GM18951 (cell line): ENCODE measurements around the gene SMIM24.

Source experiments
- POLR2A ChIP-seq: IDR thresholded peaks from 4 replicates; pipeline ENCODE4 v1.6.1; 2011; ENCODE audit warnings: mild to moderate bottlenecking; ENCODE audit not compliant: insufficient read length, insufficient read depth; ENCODE audit errors: extremely low read depth
- in situ Hi-C: fragments of 300-500 bp; cut with MboI; formaldehyde crosslinking; loops from one replicate; pipeline ENCODE4 v1.12.0; 2022; ENCODE audit warnings: low sequenced_read_pairs, mixed read lengths, inconsistent platforms; ENCODE audit not compliant: unreplicated experiment

The SMIM24 gene

DNA sequence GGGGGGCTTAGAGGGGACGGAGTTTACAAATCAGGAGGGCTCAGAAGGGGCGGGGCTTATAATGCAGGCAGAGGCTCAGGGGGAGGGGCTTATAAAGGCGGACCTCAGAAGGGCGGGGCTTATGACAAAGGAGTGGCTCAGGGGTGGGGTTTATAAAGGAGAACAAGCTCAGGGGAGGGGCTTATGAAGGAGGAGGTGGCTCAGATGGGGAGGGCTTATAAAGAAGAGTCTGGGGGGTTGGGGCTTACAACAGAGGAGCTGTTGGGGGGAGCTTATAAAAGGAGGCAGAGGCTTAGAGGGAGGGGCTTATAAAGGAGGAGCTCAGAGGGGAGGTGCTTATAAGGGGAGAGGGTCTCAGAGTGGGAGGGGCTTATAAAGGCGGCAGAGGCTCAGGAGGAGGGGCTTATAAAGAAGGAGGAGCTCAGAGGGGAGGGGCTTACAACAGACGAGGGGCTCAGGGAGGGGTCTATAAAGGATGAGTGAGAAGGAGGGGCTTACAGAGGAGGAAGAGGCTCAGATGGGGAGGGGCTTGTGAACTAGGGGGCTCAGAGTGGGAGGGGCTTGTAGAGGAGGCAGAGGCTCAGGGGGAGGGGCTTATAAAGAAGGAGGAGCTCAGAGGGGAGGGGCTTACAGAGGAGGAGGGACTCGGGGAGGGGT is 1.0 kb downstream of the SMIM24 start:
- no peak for TF ChIP-seq POLR2A
- in situ Hi-C loops, result no loop called here

DNA sequence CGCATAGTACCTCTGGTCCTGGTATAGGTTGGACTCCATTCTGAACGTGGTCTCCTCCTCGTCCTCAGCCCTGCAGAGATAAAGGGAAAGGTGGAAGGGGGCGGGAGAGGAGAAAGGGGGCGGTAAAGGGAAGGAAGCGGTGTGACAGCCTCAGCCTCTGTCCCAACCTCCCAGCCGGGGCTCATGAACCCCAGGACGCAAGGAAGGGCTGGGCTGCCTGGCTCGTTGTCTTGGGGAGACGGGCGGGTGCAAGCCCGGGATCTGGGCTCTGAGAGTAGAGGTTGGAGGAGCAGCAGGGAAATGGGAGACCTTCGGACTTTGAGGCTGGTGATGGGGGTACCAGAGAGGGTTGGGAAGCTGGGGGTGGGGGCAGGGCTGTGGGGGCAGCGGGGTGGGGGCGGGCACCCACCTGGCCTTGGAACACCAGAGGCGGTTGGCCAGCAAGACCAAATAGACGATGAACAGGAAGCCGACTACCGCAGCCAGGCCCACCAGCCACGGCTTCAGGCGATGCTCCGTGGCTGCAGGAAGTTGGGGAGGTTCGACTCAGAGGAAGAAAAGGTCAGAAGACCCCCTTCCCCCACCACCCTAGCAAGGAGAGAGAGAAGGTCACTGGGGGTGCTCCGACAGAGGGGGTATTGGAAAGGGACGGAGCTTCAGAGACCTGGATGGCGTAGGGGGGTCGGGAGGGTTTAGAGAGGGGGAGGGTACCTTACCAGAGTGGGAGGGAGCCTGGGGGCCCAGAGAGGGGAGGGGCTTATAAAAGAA is 1.7 kb downstream of the SMIM24 start:
- no peak for TF ChIP-seq POLR2A
- in situ Hi-C loops, result no loop called here

DNA sequence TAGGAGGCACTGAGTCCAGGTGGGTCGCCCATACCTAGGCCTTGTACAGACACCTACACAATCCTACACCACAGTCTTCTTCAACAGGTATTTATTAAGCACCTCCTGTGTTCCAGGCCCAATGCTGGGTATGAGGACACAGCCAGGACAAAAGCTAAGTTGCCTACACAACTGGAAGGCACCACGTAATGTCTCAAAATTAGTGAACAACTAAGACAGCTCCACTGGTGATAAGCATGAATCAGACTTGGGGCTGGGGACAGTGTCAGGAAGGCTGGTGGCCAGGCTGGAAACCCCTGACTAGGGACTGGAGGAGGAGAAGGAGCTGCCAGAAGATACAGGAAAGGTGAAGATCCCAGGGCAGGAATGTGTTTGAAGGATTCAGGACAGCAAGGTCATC is 2.4 kb downstream of the SMIM24 start:
- no peak for TF ChIP-seq POLR2A
- in situ Hi-C loops, result no loop called here

DNA sequence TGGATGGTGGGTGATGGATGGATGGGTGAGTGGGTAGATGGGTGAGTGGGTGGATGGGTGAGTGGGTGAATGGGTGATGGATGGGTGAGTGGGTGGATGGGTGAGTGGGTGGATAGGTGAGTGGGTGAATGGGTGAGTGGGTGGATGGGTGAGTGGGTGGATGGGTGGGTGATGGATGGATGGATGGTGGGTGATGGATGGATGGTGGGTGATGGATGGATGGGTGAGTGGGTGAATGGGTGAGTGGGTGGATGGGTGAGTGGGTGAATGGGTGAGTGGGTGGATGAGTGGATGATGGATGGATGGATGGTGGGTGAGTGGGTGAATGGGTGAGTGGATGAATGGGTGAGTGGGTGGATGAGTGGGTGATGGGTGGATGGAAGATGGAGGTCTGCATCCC is 2.8 kb downstream of the SMIM24 start:
- in situ Hi-C loops, result no loop called here
- no peak for TF ChIP-seq POLR2A

DNA sequence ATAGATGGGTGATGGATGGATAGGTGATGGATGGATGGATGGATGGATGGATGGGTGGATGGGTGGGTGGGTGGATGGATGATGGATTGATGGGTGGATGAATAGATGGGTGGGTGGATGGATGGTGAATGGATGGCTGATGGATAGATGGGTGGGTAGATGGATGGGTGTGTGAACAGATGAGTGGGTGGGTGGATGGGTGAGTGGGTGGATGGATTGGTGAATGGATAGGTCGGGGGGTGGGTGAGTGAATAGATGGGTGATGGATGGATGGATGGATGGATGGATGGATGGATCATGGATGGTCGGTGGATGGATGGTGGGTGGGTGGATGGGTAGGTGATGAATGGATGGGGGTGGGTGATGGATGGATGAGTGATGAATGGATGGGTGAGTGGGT is 3.5 kb downstream of the SMIM24 start:
- TF ChIP-seq POLR2A, result no peak
- in situ Hi-C loops, result no loop called here

DNA sequence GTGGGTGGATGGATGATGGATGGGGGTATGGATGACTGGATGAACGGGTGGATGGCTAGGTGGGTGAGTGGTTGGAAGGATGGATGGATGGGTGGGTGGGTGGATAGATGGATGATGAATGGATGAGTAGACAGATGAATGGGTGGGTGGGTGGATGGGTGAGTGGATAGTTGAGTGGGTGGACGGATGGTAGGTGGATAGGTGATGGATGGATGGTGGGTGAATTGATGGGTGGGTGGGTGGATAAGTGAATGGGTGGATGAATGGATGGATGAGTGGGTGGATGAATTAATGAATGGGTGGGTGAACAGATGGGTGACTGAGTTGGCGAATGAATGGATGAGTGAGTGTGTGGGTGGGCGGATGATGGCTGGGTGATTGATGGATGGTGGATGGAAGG is 4.9 kb downstream of the SMIM24 start:
- in situ Hi-C loops, result no loop called here
- no peak for TF ChIP-seq POLR2A

DNA sequence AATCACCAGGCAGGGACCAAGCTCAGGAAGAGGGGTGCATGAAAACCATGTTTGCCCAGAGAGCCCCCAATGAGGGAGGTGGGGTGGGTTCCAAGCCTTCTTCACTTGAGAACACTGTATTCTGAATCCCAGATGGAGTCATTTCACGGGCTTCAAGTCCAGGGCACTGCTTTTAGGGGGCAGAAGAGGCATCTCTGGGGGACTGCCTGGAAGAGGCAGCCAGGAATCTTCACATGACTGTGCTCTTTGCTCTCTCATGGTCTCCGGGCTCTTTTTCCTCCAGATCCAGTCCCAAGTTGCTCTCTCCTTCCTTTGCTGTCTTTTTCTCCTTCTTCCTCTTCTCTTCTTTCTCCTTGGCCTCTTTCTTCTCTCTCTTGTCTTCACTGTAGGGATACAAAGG is 5.7 kb downstream of the SMIM24 start:
- in situ Hi-C loops, result loop anchor here (5.0 kb wide), 1 partner anchor 147 kb away; no protein-coding TSS in a partner anchor
- TF ChIP-seq POLR2A, result no peak

DNA sequence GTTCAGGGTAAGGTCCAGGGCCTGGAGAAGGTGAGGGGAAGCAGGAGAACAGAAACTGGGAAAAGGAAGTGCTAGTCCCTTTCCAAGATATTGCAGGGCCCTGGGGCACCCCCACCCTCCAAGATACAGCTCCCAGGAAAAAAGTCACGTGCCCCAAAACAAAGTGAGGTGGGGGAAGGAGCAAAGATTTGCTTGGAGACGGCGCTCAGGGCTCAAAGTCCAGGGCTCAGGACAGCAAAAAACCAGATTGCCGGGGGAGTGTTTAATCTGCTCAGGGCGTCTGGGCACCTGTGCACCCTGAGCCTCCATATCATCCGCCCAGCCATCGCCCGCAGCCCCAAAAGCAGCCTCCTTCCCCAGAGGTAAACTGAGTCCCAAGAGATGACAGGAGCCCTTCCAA is 6.3 kb downstream of the SMIM24 start:
- in situ Hi-C loops, result loop anchor here (5.0 kb wide), 1 partner anchor 147 kb away; no protein-coding TSS in a partner anchor
- TF ChIP-seq POLR2A, result no peak

DNA sequence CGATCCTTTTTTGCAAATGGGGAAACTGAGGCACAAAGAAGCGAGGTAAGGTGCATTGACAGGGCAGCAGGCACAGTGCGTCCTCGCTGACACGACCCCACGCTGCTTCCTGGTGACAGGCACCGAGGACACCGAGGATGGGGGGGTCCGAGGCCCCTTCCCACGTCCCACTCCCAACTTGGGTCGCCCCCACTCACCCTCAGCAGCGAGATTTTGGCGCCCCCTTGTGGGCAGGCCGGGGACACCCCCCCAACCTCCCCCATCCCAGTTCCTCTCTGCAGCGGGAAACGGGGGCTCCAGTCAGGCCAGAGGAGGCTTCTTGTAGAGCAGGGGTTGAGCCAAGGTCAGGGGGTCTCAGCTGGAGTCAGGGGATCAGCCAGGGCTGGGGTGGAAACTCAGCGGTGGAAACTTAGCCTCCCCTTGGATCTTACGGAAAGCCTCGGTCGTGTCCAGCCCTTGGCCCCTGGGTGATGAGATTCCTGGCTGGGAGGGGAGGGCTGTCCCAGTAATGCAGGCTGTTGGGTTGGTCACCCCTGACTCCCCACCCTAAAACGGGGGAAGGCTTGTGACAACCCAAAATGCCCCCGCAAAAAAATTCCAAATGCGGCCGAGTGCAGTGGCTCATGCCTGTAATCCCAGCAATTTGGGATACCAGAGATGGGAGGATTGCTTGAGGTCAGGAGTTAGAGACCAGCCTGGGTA is 8.2 kb downstream of the SMIM24 start:
- in situ Hi-C loops, result loop anchor here (5.0 kb wide), 1 partner anchor 145 kb away; no protein-coding TSS in a partner anchor

DNA sequence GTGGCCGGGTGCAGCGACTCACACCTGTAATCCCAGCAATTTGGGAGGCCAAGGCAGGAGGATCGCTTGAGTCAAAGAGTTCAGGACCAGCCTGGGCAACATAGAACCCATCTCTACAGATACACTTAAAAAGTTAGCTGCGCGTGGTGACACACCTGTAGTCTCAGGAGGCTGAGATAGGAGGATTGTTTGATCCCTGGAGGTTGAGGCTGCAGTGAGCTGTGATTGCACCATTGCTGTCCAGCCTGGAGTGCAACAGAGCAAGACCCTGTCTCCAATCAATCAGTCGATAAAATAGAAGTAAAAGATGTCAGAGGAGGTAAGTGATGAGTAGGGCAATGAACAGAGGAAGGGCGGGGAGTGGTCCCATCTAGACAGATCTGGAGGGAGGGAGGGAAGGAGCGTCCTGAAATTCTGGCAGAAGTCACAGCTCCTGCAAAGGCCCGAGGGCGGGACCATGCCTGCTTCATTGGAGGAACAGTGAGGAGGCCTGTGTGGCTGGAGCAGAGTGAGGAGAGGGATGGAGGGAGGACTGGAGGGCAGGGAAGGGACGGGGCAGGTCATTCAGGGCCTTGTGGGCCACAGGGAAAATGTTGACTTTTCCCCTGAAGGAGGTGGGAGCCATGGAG is 9.7 kb downstream of the SMIM24 start:
- no peak for TF ChIP-seq POLR2A
- in situ Hi-C loops, result loop anchor here (5.0 kb wide), 1 partner anchor 143 kb away; no protein-coding TSS in a partner anchor

More for the DNA sequence above, 8.2 kb downstream of the SMIM24 start:
- no peak for TF ChIP-seq POLR2A

DNA sequence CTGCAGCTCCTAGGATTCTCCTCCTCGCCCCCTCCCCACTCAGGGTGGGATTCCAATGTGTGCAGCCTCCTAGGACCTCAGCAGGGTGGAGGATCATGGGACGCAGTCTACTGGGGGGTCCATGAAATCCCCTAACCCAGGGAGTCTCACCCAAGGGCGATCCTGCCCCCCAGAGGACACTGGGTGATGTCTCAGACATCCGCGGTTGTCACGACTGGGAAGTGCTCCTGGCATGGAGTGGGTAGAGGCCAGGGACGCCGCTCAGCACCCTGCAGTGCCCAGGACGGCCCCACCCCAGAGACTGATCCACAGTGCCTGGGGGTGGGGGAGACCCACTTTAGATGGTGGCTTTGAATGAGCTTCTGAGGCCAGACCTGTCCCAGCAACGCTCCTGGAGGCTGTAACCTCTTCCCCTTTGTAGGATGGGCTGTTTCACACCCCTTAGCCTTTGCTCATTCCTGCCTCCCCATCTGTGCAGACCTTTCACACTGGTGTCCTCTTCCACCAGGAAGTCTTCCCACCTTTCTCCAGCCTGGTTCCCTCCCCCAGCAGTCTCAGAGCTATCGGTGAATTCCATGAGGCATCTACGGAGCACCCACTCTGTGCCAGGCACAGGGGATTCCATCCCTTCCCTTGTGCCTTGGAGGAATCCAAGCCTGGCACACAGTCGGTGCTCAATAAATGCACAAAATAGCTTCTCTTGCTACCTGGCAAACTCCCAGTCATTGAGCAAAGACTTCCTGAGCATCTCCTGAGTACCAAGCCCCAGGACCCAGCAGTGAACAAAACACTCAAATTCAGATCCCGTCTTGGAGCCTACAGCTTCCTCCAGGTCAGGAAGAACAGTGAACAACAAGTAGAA is 10.5 kb downstream of the SMIM24 start:
- in situ Hi-C loops, result loop anchor here (5.0 kb wide), 1 partner anchor 143 kb away; no protein-coding TSS in a partner anchor

DNA sequence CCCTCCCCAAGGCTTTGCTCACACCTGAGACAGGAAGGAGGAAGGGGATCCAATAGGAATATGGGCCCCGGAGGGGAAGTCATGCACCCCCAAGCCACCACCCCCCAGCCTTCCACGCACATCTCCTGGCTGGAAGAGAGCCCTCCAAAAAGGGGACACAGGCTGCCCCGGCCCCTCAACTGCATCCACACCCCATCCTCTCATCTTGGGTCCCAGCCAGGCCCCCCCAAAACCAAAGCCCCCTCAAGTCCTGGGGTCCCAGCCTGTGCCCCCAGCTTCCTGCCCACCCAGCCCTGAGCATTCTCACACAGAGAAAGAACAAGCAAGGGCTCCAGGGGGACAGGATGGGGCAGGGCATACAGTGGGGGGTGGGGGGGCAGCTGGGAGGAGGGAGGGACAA is 12.1 kb downstream of the SMIM24 start:
- TF ChIP-seq POLR2A, result no peak
- in situ Hi-C loops, result no loop called here

More for the DNA sequence above, 10.5 kb downstream of the SMIM24 start:
- TF ChIP-seq POLR2A, result no peak

DNA sequence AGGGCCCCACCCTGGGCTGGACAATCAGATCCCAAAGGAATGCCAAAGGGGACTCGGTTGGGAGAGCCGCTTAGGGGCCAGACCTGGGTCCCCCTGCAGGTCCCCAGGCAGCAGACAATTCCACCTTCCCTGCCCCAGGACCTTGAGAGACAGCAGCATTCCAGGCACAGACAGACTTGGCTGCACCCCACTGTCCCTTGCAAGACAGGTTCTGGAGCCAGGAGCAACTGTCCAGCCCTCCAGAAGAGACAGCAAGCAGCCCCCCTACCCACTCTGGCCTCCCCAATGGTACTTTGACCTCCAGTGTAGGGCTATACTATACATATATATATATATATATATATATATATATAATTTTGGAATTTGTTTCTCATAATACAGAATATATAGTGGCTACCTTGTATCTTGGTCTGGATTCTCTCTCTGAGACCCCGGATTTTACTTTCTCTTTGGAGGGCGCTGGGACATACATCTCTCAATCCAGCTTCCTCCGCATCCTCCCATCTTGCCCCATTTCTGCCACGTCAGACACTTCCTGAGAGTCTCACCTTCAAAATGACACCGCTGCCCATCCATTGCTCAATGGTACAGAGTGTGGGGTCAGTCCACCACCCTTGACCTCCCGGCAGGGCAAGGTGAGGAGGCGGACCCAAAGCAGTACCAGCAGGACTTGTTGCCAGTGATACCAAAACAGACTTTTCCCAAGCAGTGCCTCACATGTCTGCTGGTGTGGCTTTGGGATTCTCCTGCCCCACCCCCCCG is 12.7 kb downstream of the SMIM24 start:
- no peak for TF ChIP-seq POLR2A
- in situ Hi-C loops, result no loop called here
